ENCODE results near the gene SLC12A1.

SLC12A1 gene

DNA sequence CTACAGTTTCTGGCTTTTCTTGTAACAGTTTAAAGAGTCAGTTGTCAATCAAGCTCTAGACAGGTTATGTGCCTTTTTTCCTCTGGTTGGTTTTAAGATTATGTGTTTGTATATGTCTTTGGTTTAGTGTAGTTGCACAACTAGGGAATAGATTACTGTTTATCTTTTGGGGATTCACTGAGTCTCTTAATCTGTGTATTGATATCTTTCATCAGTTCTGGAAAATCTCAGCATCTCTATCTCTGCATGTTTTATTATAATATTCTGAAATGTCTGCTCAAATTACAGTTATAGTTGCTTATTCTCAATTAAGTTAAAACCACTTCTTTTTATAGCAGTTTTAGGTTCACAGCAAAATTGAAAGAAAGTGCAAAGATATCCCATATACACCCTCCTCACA lies 139.4 kb downstream of the SLC12A1 start:
- in situ Hi-C loops (cut with MboI; ENCODE audit: low sequenced_read_pairs), result no loop called here

DNA sequence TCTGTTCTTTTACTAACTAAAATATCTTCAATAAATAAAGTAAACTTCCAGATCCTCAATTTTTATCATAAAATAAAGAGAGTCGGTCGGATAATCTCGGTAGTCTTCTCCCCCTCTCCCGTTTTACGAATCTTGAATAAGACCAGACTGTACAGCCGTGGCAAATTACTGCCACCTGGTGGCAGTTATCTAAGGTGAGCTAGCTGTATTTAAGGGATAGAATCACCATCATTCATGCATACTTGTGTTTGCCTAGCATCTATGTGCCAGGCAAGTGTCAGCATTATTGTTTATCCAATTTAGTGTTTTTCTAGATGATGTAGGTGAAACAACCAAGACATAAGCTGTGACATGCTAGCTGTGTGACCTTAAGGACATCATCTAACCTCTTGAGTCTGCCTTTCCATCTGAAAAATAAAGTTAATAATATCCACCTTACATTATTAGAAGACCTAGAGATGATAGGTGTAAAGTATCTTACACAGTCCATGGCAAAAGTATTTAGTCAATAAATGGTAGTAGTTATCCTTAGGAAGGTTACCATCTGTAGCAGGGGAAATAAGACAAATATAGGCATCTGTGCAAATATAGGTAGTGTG lies 146.5 kb downstream of the SLC12A1 start:
- in situ Hi-C loops (cut with MboI; ENCODE audit: low sequenced_read_pairs), result no loop called here

All from HL-60/S4 treated with phorbol 12-myristate 13-acetate at 8.2 ng/mL for 4 days and 3 days (cell line).